ENCODE results near the gene CD33. TPM values are rescaled to one million over a fixed set of nuclear protein-coding genes. Genes with fewer than 3 reads are reported as not detected.

CD33 gene
- total RNA-seq, 1 experiment from 2014 or later: 0.31 TPM

GRCh38 chr19:51252306-51253079, 27.6 kb downstream of the CD33 start:
- H3K9me3 Mint-ChIP-seq: peaks cover 13% of the 10 kb centered on the region
- TF ChIP-seq ETV6 (CRISPR knock-in tag; IDR thresholded peaks at IDR 0.05) (no peak), MYBL2 (CRISPR knock-in tag; IDR thresholded peaks at IDR 0.05) (no peak), USF2 (CRISPR knock-in tag; IDR thresholded peaks at IDR 0.05) (no peak), CBFB (CRISPR knock-in tag; IDR thresholded peaks at IDR 0.05; ENCODE audit: low read depth) (no peak), NFE2L1 (CRISPR knock-in tag; IDR thresholded peaks at IDR 0.05) (no peak), GRHL2 (CRISPR knock-in tag; IDR thresholded peaks at IDR 0.05; ENCODE audit: insufficient replicate concordance, severe bottlenecking) (no peak), FOXK1 (CRISPR knock-in tag; IDR thresholded peaks at IDR 0.05) (no peak), ELF4 (CRISPR knock-in tag; IDR thresholded peaks at IDR 0.05; ENCODE audit: low read depth) (no peak), RELA (CRISPR knock-in tag; IDR thresholded peaks at IDR 0.05; ENCODE audit: borderline replicate concordance) (no peak), RORB (CRISPR knock-in tag; IDR thresholded peaks at IDR 0.05) (no peak), ATF2 (CRISPR knock-in tag; IDR thresholded peaks at IDR 0.05; ENCODE audit: borderline replicate concordance, low read depth) (no peak), TEAD1 (CRISPR knock-in tag; IDR thresholded peaks at IDR 0.05) (no peak), STAT6 (CRISPR knock-in tag; conservative IDR thresholded peaks at IDR 0.05; ENCODE audit: low read depth) (no peak), ESRRA (CRISPR knock-in tag; IDR thresholded peaks at IDR 0.05; ENCODE audit: borderline replicate concordance) (no peak), ZNF232 (CRISPR knock-in tag; IDR thresholded peaks at IDR 0.05) (no peak), KAT7 (CRISPR knock-in tag; IDR thresholded peaks at IDR 0.05; ENCODE audit: borderline replicate concordance) (no peak)
- no peak overlapping the region for H3K4me3 Mint-ChIP-seq
- H3K36me3 Mint-ChIP-seq: peaks cover 3% of the 10 kb centered on the region; the same call in 1 of the 2 replicates
- H3K27me3 Mint-ChIP-seq (ENCODE audit: low read depth): no peaks in the 10 kb centered on the region
- ATAC-seq (no peak), DNase-seq (ENCODE audit: low spot score) (no peak)
- H3K27ac Mint-ChIP-seq: no peak overlapping the region
- ChIA-PET POLR2A (no interaction called here), CTCF (interaction anchor here (1.0 to 1.4 kb wide), 3 partner anchors 44 to 169 kb away, joined by 3 read pairs; no protein-coding TSS in a partner anchor)
- no peaks in the 10 kb centered on the region for H3K4me1 Mint-ChIP-seq

GRCh38 chr19:51253088-51253806, 28.4 kb downstream of the CD33 start:
- H3K27ac Mint-ChIP-seq: no peak overlapping the region
- H3K4me3 Mint-ChIP-seq: no peak overlapping the region
- no peak for DNase-seq (ENCODE audit: low spot score)
- H3K9me3 Mint-ChIP-seq: peaks cover 17% of the 10 kb centered on the region
- no peaks in the 10 kb centered on the region for H3K27me3 Mint-ChIP-seq (ENCODE audit: low read depth)
- POLR2A ChIA-PET: no interaction called here
- ATAC-seq: no peak
- peaks cover 6% of the 10 kb centered on the region; the same call in 1 of the 2 replicates for H3K36me3 Mint-ChIP-seq
- H3K4me1 Mint-ChIP-seq: peaks cover 4% of the 10 kb centered on the region
- CTCF ChIA-PET: interaction anchor here (0.6 to 1.4 kb wide), 4 partner anchors 43 to 185 kb away, joined by 3 read pairs; no protein-coding TSS in a partner anchor
- TF ChIP-seq ZNF425 (CRISPR knock-in tag; conservative IDR thresholded peaks at IDR 0.05) (no peak), SMAD3 (CRISPR knock-in tag; IDR thresholded peaks at IDR 0.05; ENCODE audit: borderline replicate concordance) (no peak), ZNF512 (CRISPR knock-in tag; IDR thresholded peaks at IDR 0.05; ENCODE audit: borderline replicate concordance) (no peak), AFF4 (CRISPR knock-in tag; IDR thresholded peaks at IDR 0.05; ENCODE audit: borderline replicate concordance) (no peak), TCF7 (CRISPR knock-in tag; IDR thresholded peaks at IDR 0.05; ENCODE audit: low read depth) (no peak)
